Upper lobe of left lung (tissue), 4 donors: ENCODE results near the gene SETBP1.

Experiments
- EP300 ChIP-seq, 4 donors: sonication (generic); formaldehyde crosslinking; IDR thresholded peaks; one replicate each; pipeline ENCODE4 v1.5.1; 2017; ENCODE audit warnings: antibody characterized with exemption in 4 of 4, control low read depth in 2 of 4
- POLR2AphosphoS5 ChIP-seq, 2 donors: sonication (generic); formaldehyde crosslinking; IDR thresholded peaks; one replicate each; pipeline ENCODE4 v1.5.1; 2017; ENCODE audit warnings: antibody characterized with exemption in 2 of 2
- TF ChIP-seq, protein P1 (sequence below), 6 experiments: fragments of 450-650 bp in 4 of 6; fragments of 200-600 bp in 2 of 6; sonication (generic) in 2 of 6; IDR thresholded peaks; one replicate each; pipeline ENCODE4 v1.5.1; 2016 to 2019; ENCODE audit warnings: antibody characterized with exemption in 6 of 6

DNA sequence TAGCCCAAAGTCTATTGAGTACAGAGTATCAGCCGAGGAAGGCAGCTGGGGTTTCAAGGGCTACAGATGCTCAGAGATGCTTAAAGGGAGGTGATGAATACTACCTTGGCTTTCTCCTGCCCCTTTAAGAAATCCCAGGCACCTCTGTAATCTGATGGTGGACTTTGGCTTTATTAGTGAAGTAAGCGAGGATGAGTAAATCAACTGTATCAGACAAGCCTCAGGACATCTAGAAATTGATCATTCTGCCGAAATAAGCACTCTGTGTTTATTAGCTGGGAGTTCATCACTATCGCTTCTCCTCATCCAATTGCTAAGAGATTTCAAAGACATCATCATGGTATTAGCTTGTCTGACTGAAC lies 344.4 kb downstream of the SETBP1 start:
- TF ChIP-seq, protein P1, sequence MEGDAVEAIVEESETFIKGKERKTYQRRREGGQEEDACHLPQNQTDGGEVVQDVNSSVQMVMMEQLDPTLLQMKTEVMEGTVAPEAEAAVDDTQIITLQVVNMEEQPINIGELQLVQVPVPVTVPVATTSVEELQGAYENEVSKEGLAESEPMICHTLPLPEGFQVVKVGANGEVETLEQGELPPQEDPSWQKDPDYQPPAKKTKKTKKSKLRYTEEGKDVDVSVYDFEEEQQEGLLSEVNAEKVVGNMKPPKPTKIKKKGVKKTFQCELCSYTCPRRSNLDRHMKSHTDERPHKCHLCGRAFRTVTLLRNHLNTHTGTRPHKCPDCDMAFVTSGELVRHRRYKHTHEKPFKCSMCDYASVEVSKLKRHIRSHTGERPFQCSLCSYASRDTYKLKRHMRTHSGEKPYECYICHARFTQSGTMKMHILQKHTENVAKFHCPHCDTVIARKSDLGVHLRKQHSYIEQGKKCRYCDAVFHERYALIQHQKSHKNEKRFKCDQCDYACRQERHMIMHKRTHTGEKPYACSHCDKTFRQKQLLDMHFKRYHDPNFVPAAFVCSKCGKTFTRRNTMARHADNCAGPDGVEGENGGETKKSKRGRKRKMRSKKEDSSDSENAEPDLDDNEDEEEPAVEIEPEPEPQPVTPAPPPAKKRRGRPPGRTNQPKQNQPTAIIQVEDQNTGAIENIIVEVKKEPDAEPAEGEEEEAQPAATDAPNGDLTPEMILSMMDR (IDR thresholded peaks at IDR 0.05), result no peak
- TF ChIP-seq POLR2AphosphoS5 (IDR thresholded peaks at IDR 0.05) (no peak), EP300 (IDR thresholded peaks at IDR 0.05) (no peak)
